GM23338 (cell line): Measurements from ENCODE around the gene FAM117B. TPM values are rescaled to one million over a fixed set of nuclear protein-coding genes. Genes with fewer than 3 reads are reported as not detected.

ENCODE experiments used
- ATAC-seq: fragments of 200-7000 bp; cut with Tn5 transposase; 3 replicates; pipeline ENCODE4 v1.9.1; 2020
- DNase-seq: peaks from one replicate; pipeline ENCODE4 v3.0.0-alpha.2; 2015; ENCODE audit warnings: low spot score
- H2AFZ ChIP-seq: fragments of 200-600 bp; sonication (generic); 2 replicates; pipeline ENCODE4 v1.8.0; 2016; ENCODE audit warnings: antibody characterized with exemption, mild to moderate bottlenecking, moderate library complexity
- H3F3A ChIP-seq: fragments of 200-600 bp; sonication (generic); replicated peaks from 2 replicates; pipeline ENCODE4 v1.8.0; 2017; ENCODE audit warnings: antibody characterized with exemption, mixed run types, low read depth
- H3K27ac ChIP-seq: fragments of 200-600 bp; sonication (generic); 2 replicates; pipeline ENCODE4 v1.6.1; 2016; ENCODE audit warnings: low read depth
- H3K27me3 ChIP-seq: fragments of 200-600 bp; sonication (generic); 2 replicates; pipeline ENCODE4 v1.8.0; 2016; ENCODE audit warnings: mild to moderate bottlenecking, mixed run types, moderate library complexity; ENCODE audit not compliant: insufficient read depth
- H3K36me3 ChIP-seq: fragments of 200-600 bp; sonication (generic); 2 replicates; pipeline ENCODE4 v1.8.0; 2016; ENCODE audit warnings: mild to moderate bottlenecking; ENCODE audit not compliant: insufficient read depth
- H3K4me1 ChIP-seq: fragments of 200-600 bp; sonication (generic); 2 replicates; pipeline ENCODE4 v1.8.0; 2016; ENCODE audit warnings: mild to moderate bottlenecking, moderate library complexity; ENCODE audit not compliant: insufficient read depth
- H3K4me2 ChIP-seq: fragments of 200-600 bp; sonication (generic); 2 replicates; pipeline ENCODE4 v1.7.1; 2017; ENCODE audit warnings: mixed run types
- H3K4me3 ChIP-seq: fragments of 200-600 bp; sonication (generic); 2 replicates; pipeline ENCODE4 v1.6.1; 2016; ENCODE audit warnings: mixed run types
- H3K79me2 ChIP-seq: fragments of 200-600 bp; sonication (generic); replicated peaks from 2 replicates; pipeline ENCODE4 v1.8.0; 2017; ENCODE audit warnings: mild to moderate bottlenecking; ENCODE audit not compliant: insufficient read depth
- H3K9me2 ChIP-seq: fragments of 200-600 bp; sonication (generic); 2 replicates; pipeline ENCODE4 v1.8.0; 2017; ENCODE audit not compliant: insufficient read depth
- H4K20me1 ChIP-seq: fragments of 200-600 bp; sonication (generic); replicated peaks from 2 replicates; pipeline ENCODE4 v1.8.0; 2017; ENCODE audit warnings: mild to moderate bottlenecking; ENCODE audit not compliant: insufficient read depth
- H3K27ac Mint-ChIP-seq: 2 replicates; pipeline ENCODE4 v1.8.0; 2020; ENCODE audit warnings: inconsistent platforms, mild to moderate bottlenecking, moderate library complexity, mixed read lengths
- H3K27me3 Mint-ChIP-seq: 3 replicates; pipeline ENCODE4 v1.8.0; 2022; ENCODE audit warnings: low read depth, mild to moderate bottlenecking, moderate library complexity, mixed read lengths, inconsistent platforms; ENCODE audit not compliant: insufficient read depth, poor library complexity
- H3K36me3 Mint-ChIP-seq: 3 replicates; pipeline ENCODE4 v1.8.0; 2021; ENCODE audit warnings: low read depth, mild to moderate bottlenecking, inconsistent platforms, moderate library complexity, mixed read lengths
- H3K4me1 Mint-ChIP-seq: 3 replicates; pipeline ENCODE4 v1.8.0; 2020; ENCODE audit warnings: mild to moderate bottlenecking, inconsistent platforms, mixed read lengths
- H3K4me3 Mint-ChIP-seq: 3 replicates; pipeline ENCODE4 v1.8.0; 2021; ENCODE audit warnings: moderate library complexity, mild to moderate bottlenecking, inconsistent platforms, mixed read lengths
- H3K9me3 Mint-ChIP-seq: 3 replicates; pipeline ENCODE4 v1.8.0; 2020; ENCODE audit warnings: moderate library complexity, mild to moderate bottlenecking, inconsistent platforms, mixed read lengths
- CTCF ChIP-seq, 2 experiments: fragments of 200-600 bp in 1 of 2; sonication (generic) in 1 of 2; conservative IDR thresholded peaks; 2 replicates each; pipeline versions ENCODE4 v1.5.1 to v1.6.1; 2016 to 2017; ENCODE audit warnings: antibody characterized with exemption in 2 of 2, low read depth in 2 of 2, mild to moderate bottlenecking in 2 of 2, moderate library complexity in 1 of 2
- ETS1 ChIP-seq: IDR thresholded peaks from 2 replicates; pipeline ENCODE4 v1.6.1; 2016; ENCODE audit warnings: antibody characterized with exemption
- EZH2 ChIP-seq: fragments of 200-600 bp; sonication (generic); IDR thresholded peaks from one replicate; pipeline ENCODE4 v1.8.0; 2017; ENCODE audit warnings: antibody characterized with exemption, mild to moderate bottlenecking, low read depth; ENCODE audit not compliant: unreplicated experiment
- POLR2AphosphoS5 ChIP-seq: IDR thresholded peaks from 2 replicates; pipeline ENCODE4 v1.6.1; 2016; ENCODE audit warnings: antibody characterized with exemption, low read depth
- REST ChIP-seq: IDR thresholded peaks from one replicate; pipeline ENCODE4 v1.6.1; 2018; ENCODE audit warnings: antibody characterized with exemption; ENCODE audit not compliant: unreplicated experiment
- STAT1 ChIP-seq: IDR thresholded peaks from one replicate; pipeline ENCODE4 v1.6.1; 2016; ENCODE audit warnings: antibody characterized with exemption; ENCODE audit not compliant: unreplicated experiment
- ZNF331 ChIP-seq: fragments of 250-450 bp; sonication (Bioruptor Pico); IDR thresholded peaks from 2 replicates; pipeline ENCODE4 v1.5.0; 2020; ENCODE audit warnings: low read depth, mild to moderate bottlenecking, moderate library complexity
- polyA plus RNA-seq: library from polyadenylated mRNA; unstranded; fragments of >200 nt; fragmentation: Nextera tagmentation; extraction: Ambion mirVana; gene quantifications from 2 replicates; pipeline ENCODE4 v1.2.1, GENCODE V29; 2016
- total RNA-seq: library from RNA; depleted of rRNA; stranded (reverse); fragments of >200 nt; shearing (Covaris generic); gene quantifications from 2 replicates; pipeline ENCODE4 v1.2.3, GENCODE V29; 2014

The FAM117B gene
- total and polyA plus RNA-seq, 2 experiments from 2014 or later = 8.4 to 23.0 TPM

- Histone ChIP-seq H4K20me1 (no peaks in the 10 kb centered on the region), H3K27ac (no peak overlapping the region), H3K36me3 (no peaks in the 10 kb centered on the region), H3F3A (no peaks in the 10 kb centered on the region), H3K4me3 (no peak overlapping the region), H2AFZ (no peak overlapping the region), H3K4me1 (no peaks in the 10 kb centered on the region), H3K9me2 (no peaks in the 10 kb centered on the region), H3K4me2 (no peak overlapping the region), H3K27me3 (no peaks in the 10 kb centered on the region), H3K79me2 (no peaks in the 10 kb centered on the region)
- no peak for ATAC-seq
- Mint-ChIP-seq H3K4me1 (peaks cover under 1% of the 10 kb centered on the region; the same call in 1 of the 3 replicates), H3K4me3 (no peak overlapping the region), H3K9me3 (no peaks in the 10 kb centered on the region), H3K27ac (no peak overlapping the region), H3K36me3 (no peaks in the 10 kb centered on the region), H3K27me3 (peaks cover 1% of the 10 kb centered on the region)
- no peak for DNase-seq
- no peak for TF ChIP-seq STAT1
- TF ChIP-seq EZH2 = no peak
- TF ChIP-seq ETS1 = no peak
- TF ChIP-seq CTCF (conservative IDR thresholded peaks at IDR 0.05; ENCODE audit: low read depth in 2 of 2) = no peak
- TF ChIP-seq ZNF331 = no peak
- no peak for TF ChIP-seq REST
Measured at GRCh38 chr2:202599911-202600310, 34.9 kb upstream of the FAM117B start.

DNA sequence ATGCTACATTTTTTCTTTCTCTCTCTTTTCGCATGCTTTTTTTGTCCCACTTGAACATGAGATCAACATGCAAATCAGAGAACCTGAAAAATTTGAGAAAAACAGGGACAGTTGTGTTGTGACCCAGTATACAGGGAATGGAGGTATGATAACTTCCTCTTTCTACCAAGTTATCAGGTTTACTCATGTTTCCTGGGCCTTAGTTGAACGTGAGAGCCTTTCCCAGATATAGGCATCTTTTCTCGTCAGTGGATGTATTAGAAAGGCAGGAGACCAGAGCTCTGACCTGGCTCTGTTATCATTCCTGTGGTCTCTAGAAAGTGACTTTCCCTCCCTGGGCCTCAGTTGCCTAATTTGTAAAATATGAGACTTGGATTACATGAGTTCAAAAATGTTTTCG is 30.1 kb upstream of the FAM117B start:
- H3K4me3 Mint-ChIP-seq = no peak overlapping the region

More for the DNA sequence above, 30.1 kb upstream of the FAM117B start:
- no peak for DNase-seq
- Histone ChIP-seq H4K20me1 (no peaks in the 10 kb centered on the region), H3K36me3 (no peaks in the 10 kb centered on the region), H3F3A (no peaks in the 10 kb centered on the region), H3K27ac (no peak overlapping the region), H3K4me3 (no peak overlapping the region), H3K27me3 (no peaks in the 10 kb centered on the region), H3K4me2 (no peak overlapping the region), H3K79me2 (no peaks in the 10 kb centered on the region), H3K4me1 (no peaks in the 10 kb centered on the region), H3K9me2 (no peaks in the 10 kb centered on the region), H2AFZ (0 out of 2 replicates have a peak overlapping the region, but pooled peaks have one; percentile 25)
- Mint-ChIP-seq H3K4me1 (peaks cover 3% of the 10 kb centered on the region; the same call in 1 of the 3 replicates), H3K36me3 (no peaks in the 10 kb centered on the region), H3K27me3 (no peaks in the 10 kb centered on the region), H3K27ac (no peak overlapping the region), H3K9me3 (no peaks in the 10 kb centered on the region)
- ATAC-seq = no peak
- TF ChIP-seq EZH2 (no peak), POLR2AphosphoS5 (no peak), ETS1 (no peak), CTCF (conservative IDR thresholded peaks at IDR 0.05; ENCODE audit: low read depth in 2 of 2) (no peak)
